Omental fat pad (tissue), 4 donors: ENCODE measurements around the gene CEP41. TPM values are rescaled to one million over a fixed set of nuclear protein-coding genes. Genes with fewer than 3 reads are reported as not detected.

Experiments used
- ATAC-seq: fragments of 150-250 bp; one replicate; pipeline ENCODE4 v1.9.1; 2016; ENCODE audit warnings: mild to moderate bottlenecking, moderate library complexity; ENCODE audit not compliant: low FRiP score
- DNase-seq: peaks from one replicate; pipeline ENCODE4 v3.0.0-alpha.2; 2019; ENCODE audit warnings: low spot score
- CTCF ChIP-seq, 3 donors: fragments of 450-650 bp; IDR thresholded peaks; one replicate each; pipeline ENCODE4 v1.5.1; 2016 to 2017; ENCODE audit warnings: antibody characterized with exemption in 3 of 3, mild to moderate bottlenecking in 3 of 3, moderate library complexity in 2 of 3
- total RNA-seq, 4 donors: library from RNA; depleted of rRNA; stranded (reverse); fragments of >200 nt; gene quantifications; one replicate each; pipeline ENCODE4 v1.1.0, GENCODE V29; 2016

CEP41 gene
- total RNA-seq, 4 donors from 2014 or later = 6.8 to 11.8 (median 8.5) TPM

GRCh38 chr7:130432886-130433285 lies 7.9 kb downstream of the CEP41 start:
- no peak for TF ChIP-seq CTCF (IDR thresholded peaks at IDR 0.05)
- DNase-seq (no peak), ATAC-seq (no peak)

GRCh38 chr7:130430841-130431666 lies 9.8 kb downstream of the CEP41 start:
- no peak for TF ChIP-seq CTCF (IDR thresholded peaks at IDR 0.05)
- DNase-seq = no peak
- ATAC-seq = no peak

- no peak for ATAC-seq
Observed at GRCh38 chr7:130430115-130430514, 10.7 kb downstream of the CEP41 start.

GRCh38 chr7:130429019-130429418 lies 11.8 kb downstream of the CEP41 start:
- no peak for TF ChIP-seq CTCF (IDR thresholded peaks at IDR 0.05)
- ATAC-seq = no peak
- DNase-seq = no peak

More at GRCh38 chr7:130430115-130430514, 10.7 kb downstream of the CEP41 start:
- no peak for TF ChIP-seq CTCF (IDR thresholded peaks at IDR 0.05)
- no peak for DNase-seq

- TF ChIP-seq CTCF (IDR thresholded peaks at IDR 0.05) = no peak
- ATAC-seq (no peak), DNase-seq (no peak)
Observed at GRCh38 chr7:130426564-130426963, 14.3 kb downstream of the CEP41 start.

GRCh38 chr7:130425796-130426195 lies 15.0 kb downstream of the CEP41 start:
- ATAC-seq = no peak

More at GRCh38 chr7:130425796-130426195, 15.0 kb downstream of the CEP41 start:
- DNase-seq = no peak
- TF ChIP-seq CTCF (IDR thresholded peaks at IDR 0.05) = no peak
